ENCODE data around the gene KRTAP4-2.
"Not testable (repeated sequence)": the region's sequence is repeated elsewhere in the genome, so short reads cannot be mapped to it uniquely, and the experiment has no call there.

Gene KRTAP4-2

GRCh38 chr17:41177727-41178271 lies at the start of gene KRTAP4-2:
KRTAP4-2 (minus strand) TSS chr17:41178221; CDS start chr17:41178164, 57 bp downstream.
- Mint-ChIP-seq H3K9me3 (no peaks in the 10 kb centered on the region), H3K27me3 (ENCODE audit: low read depth) (peaks cover 6% of the 10 kb centered on the region), H3K27ac (no peak within 1 kb of the TSS), H3K36me3 (ENCODE audit: low read depth) (no peaks in the 10 kb centered on the region), H3K4me3 (no peak within 1 kb of the TSS), H3K4me1 (ENCODE audit: low read depth) (no peaks in the 10 kb centered on the region)

GRCh38 chr17:41226598-41227095 lies 48.6 kb upstream of the KRTAP4-2 start, which contains the start of gene KRTAP9-2:
KRTAP9-2 (plus strand) TSS chr17:41226648; CDS start chr17:41226655, 7 bp downstream.
- H3K9me3 Mint-ChIP-seq; H3K36me3 Mint-ChIP-seq (ENCODE audit: low read depth); H3K4me1 Mint-ChIP-seq (ENCODE audit: low read depth); H3K4me3 Mint-ChIP-seq; H3K27ac Mint-ChIP-seq: not testable (repeated sequence)
- peaks cover 16% of the 10 kb centered on the region for H3K27me3 Mint-ChIP-seq (ENCODE audit: low read depth)

GRCh38 chr17:41226051-41226450 lies 48.0 kb upstream of the KRTAP4-2 start:
- Mint-ChIP-seq H3K9me3 (no peaks in the 10 kb centered on the region), H3K27ac (no peak overlapping the region)

DNA sequence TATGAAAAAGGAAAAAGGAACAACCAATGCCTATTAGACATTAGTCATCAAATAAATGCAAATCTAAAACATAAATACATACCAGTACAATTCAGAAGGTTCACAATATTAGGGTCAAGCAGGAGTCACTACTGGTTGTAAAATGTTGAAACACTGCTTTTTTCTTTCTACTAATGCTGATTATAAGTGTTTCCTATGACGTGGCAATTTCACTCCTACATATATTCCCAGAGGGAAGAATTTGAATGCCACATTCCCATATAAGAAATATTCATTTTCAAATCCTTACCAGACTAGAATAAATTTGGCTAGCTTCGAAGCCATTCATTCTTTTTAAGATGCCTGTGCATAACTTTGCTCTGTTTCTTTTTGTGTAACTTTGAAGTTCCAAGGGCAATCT lies 45.8 kb upstream of the KRTAP4-2 start:
- Mint-ChIP-seq H3K9me3 (peaks cover 6% of the 10 kb centered on the region), H3K27me3 (ENCODE audit: low read depth) (peaks cover 13% of the 10 kb centered on the region), H3K4me1 (ENCODE audit: low read depth) (no peaks in the 10 kb centered on the region), H3K36me3 (ENCODE audit: low read depth) (no peaks in the 10 kb centered on the region), H3K27ac (no peak overlapping the region), H3K4me3 (no peak overlapping the region)

More at GRCh38 chr17:41226051-41226450, 48.0 kb upstream of the KRTAP4-2 start:
- H3K4me1 Mint-ChIP-seq (ENCODE audit: low read depth) = no peaks in the 10 kb centered on the region
- no peak overlapping the region for H3K4me3 Mint-ChIP-seq
- no peaks in the 10 kb centered on the region for H3K36me3 Mint-ChIP-seq (ENCODE audit: low read depth)
- H3K27me3 Mint-ChIP-seq (ENCODE audit: low read depth) = peaks cover 16% of the 10 kb centered on the region

- Mint-ChIP-seq H3K4me3 (no peak overlapping the region), H3K9me3 (peaks cover 6% of the 10 kb centered on the region), H3K4me1 (ENCODE audit: low read depth) (no peaks in the 10 kb centered on the region), H3K36me3 (ENCODE audit: low read depth) (no peaks in the 10 kb centered on the region), H3K27me3 (ENCODE audit: low read depth) (no peaks in the 10 kb centered on the region), H3K27ac (no peak overlapping the region)
These were observed 37.7 kb upstream of the KRTAP4-2 start for GRCh38 chr17:41215681-41216080.

DNA sequence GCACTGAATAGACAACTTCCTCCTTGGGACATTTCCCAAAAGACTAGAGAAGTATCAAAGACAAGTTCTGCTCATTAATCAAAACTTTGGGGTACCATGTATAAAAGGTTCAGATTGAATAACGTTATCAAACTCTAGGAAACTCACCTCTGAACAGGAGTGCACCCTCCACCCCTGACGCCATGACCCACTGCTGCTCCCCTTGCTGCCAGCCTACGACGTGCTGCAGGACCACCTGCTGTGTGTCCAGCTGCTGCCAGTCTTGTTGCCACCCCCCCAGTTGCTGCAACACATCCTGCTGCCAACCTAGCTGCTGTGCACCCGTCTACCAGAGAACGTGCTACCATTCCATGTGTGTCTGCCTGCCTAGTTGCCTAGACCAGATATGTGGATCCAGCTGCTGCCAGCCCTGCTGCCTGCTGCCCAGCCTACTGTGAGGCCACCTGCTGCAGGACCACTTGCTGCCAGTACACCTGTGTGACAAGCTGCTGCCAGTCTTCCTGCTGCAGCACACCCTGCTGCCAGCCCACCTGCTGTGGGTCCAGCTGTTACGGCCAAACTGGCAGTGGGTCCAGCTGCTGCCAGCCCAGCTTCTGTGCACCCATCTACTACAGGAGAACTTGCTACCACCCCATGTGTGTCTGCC lies 34.6 kb upstream of the KRTAP4-2 start:
- Mint-ChIP-seq H3K4me3 (no peak overlapping the region), H3K36me3 (ENCODE audit: low read depth) (no peaks in the 10 kb centered on the region), H3K9me3 (no peaks in the 10 kb centered on the region), H3K4me1 (ENCODE audit: low read depth) (no peaks in the 10 kb centered on the region), H3K27ac (no peak overlapping the region), H3K27me3 (ENCODE audit: low read depth) (peaks cover 14% of the 10 kb centered on the region)

DNA sequence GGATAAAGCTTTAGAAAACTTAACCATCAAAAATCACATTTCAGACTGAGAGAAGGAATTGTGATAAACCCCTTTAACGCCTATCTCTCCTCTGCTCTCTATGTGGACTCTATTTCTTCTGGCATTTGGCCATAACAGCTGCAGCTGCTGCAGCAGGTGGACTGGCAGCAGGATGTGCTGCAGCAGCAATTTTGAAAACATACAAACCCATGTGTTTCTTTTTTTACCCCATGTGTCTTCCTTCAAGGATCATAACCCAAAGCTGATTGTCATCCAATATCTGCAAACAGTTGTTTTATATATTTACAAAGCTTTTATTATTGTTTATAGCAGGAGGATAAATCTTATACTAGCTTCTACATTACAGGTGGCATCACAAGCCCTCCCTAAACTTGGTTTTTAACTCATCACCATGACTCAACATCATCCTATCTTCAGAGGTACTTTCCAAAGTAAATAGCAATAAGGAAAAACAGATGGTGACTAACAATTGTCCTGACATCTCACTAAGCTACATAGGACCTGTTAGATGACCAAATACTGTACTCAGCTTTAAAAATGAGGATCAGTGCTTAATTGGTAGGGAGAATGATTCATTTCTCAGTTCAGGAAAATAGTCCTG lies 33.9 kb upstream of the KRTAP4-2 start:
- H3K9me3 Mint-ChIP-seq = no peaks in the 10 kb centered on the region
- H3K4me1 Mint-ChIP-seq (ENCODE audit: low read depth) = no peaks in the 10 kb centered on the region
- H3K27ac Mint-ChIP-seq = no peak overlapping the region
- H3K4me3 Mint-ChIP-seq = no peak overlapping the region
- peaks cover 14% of the 10 kb centered on the region for H3K27me3 Mint-ChIP-seq (ENCODE audit: low read depth)
- H3K36me3 Mint-ChIP-seq (ENCODE audit: low read depth) = no peaks in the 10 kb centered on the region

GRCh38 chr17:41199421-41200078 lies 21.5 kb upstream of the KRTAP4-2 start:
- H3K9me3 Mint-ChIP-seq = no peaks in the 10 kb centered on the region
- no peaks in the 10 kb centered on the region for H3K4me1 Mint-ChIP-seq (ENCODE audit: low read depth)
- no peak overlapping the region for H3K4me3 Mint-ChIP-seq
- no peak overlapping the region for H3K27ac Mint-ChIP-seq
- no peaks in the 10 kb centered on the region for H3K36me3 Mint-ChIP-seq (ENCODE audit: low read depth)
- H3K27me3 Mint-ChIP-seq (ENCODE audit: low read depth) = no peaks in the 10 kb centered on the region

GRCh38 chr17:41196068-41196467 lies 18.0 kb upstream of the KRTAP4-2 start:
- H3K4me1 Mint-ChIP-seq (ENCODE audit: low read depth) = no peaks in the 10 kb centered on the region
- H3K27me3 Mint-ChIP-seq (ENCODE audit: low read depth) = no peaks in the 10 kb centered on the region
- no peak overlapping the region for H3K27ac Mint-ChIP-seq
- H3K36me3 Mint-ChIP-seq (ENCODE audit: low read depth) = no peaks in the 10 kb centered on the region
- no peaks in the 10 kb centered on the region for H3K9me3 Mint-ChIP-seq
- no peak overlapping the region for H3K4me3 Mint-ChIP-seq

DNA sequence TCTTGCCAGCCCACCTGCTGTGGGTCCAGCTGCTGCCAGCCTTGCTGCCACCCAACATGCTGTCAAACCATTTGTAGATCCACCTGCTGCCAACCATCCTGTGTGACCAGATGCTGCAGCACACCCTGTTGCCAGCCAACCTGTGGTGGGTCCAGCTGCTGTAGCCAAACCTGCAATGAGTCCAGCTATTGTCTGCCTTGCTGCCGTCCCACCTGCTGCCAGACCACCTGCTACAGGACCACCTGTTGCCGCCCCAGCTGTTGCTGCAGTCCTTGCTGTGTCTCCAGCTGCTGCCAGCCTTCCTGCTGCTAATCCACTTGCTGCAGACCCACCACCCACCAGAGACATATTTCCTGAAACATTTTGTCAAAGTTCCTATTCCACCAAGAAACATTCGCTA lies 12.3 kb upstream of the KRTAP4-2 start:
- Mint-ChIP-seq H3K9me3 (no peaks in the 10 kb centered on the region), H3K27me3 (ENCODE audit: low read depth) (no peaks in the 10 kb centered on the region), H3K4me1 (ENCODE audit: low read depth) (no peaks in the 10 kb centered on the region), H3K36me3 (ENCODE audit: low read depth) (no peaks in the 10 kb centered on the region), H3K4me3 (no peak overlapping the region), H3K27ac (no peak overlapping the region)

DNA sequence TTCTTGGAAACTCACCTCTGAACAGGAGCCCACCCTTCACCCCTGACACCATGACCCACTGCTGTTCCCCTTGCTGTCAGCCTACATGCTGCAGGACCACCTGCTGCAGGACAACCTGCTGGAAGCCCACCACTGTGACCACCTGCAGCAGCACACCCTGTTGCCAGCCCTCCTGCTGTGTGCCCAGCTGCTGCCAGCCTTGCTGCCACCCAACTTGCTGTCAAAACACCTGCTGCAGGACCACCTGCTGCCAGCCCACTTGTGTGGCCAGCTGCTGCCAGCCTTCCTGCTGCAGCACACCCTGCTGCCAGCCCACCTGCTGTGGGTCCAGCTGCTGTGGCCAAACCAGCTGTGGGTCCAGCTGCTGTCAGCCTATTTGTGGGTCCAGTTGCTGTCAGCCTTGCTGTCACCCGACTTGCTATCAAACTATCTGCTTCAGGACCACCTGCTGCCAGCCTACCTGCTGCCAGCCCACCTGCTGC lies 11.9 kb upstream of the KRTAP4-2 start, which contains the start of gene KRTAP9-1:
TSS of gene KRTAP9-1 (plus strand) at position 51 of the 482 bp plus-strand sequence. CDS start at position 51, 0 bp downstream.
- not testable (repeated sequence) for H3K4me1 Mint-ChIP-seq (ENCODE audit: low read depth); H3K36me3 Mint-ChIP-seq (ENCODE audit: low read depth); H3K4me3 Mint-ChIP-seq; H3K9me3 Mint-ChIP-seq; H3K27ac Mint-ChIP-seq; H3K27me3 Mint-ChIP-seq (ENCODE audit: low read depth)

GRCh38 chr17:41186872-41187271 lies 8.9 kb upstream of the KRTAP4-2 start:
- Mint-ChIP-seq H3K27me3 (ENCODE audit: low read depth) (no peaks in the 10 kb centered on the region), H3K27ac (no peak overlapping the region), H3K4me3 (no peak overlapping the region), H3K9me3 (no peaks in the 10 kb centered on the region), H3K36me3 (ENCODE audit: low read depth) (no peaks in the 10 kb centered on the region), H3K4me1 (ENCODE audit: low read depth) (no peaks in the 10 kb centered on the region)

GRCh38 chr17:41185001-41185400 lies 7.0 kb upstream of the KRTAP4-2 start:
- no peak overlapping the region for H3K27ac Mint-ChIP-seq
- no peaks in the 10 kb centered on the region for H3K9me3 Mint-ChIP-seq

DNA sequence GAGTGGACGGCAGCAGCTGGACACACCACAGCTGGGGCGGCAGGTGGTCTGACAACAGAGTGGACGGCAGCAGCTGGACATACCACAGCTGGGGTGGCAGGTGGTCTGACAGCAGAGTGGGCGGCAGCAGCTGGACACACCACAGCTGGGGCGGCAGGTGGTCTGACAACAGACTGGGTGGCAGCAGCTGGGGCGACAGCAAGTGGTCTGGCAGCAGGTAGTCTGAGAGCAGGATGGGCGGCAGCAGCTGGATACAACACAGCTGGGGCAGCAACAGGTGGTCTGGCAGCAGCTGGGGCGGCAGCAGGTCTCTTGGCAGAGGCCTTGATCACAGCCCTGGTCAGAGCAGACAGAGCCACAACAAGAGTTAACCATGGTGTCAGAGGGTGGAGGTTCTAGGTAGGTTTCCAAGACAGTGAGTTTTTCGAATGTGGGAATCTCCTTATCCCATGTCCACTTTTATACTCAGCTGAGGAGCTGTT lies 6.5 kb upstream of the KRTAP4-2 start, which contains the start of gene KRTAP4-1:
TSS of gene KRTAP4-1 (minus strand) at position 432 of the 482 bp plus-strand sequence. CDS start at position 375, 57 bp downstream.
- Mint-ChIP-seq H3K27ac (no peak within 1 kb of the TSS), H3K4me3 (no peak within 1 kb of the TSS), H3K9me3 (no peaks in the 10 kb centered on the region), H3K36me3 (ENCODE audit: low read depth) (no peaks in the 10 kb centered on the region), H3K27me3 (ENCODE audit: low read depth) (no peaks in the 10 kb centered on the region), H3K4me1 (ENCODE audit: low read depth) (no peaks in the 10 kb centered on the region)

More at GRCh38 chr17:41185001-41185400, 7.0 kb upstream of the KRTAP4-2 start:
- Mint-ChIP-seq H3K4me1 (ENCODE audit: low read depth) (no peaks in the 10 kb centered on the region), H3K36me3 (ENCODE audit: low read depth) (no peaks in the 10 kb centered on the region), H3K27me3 (ENCODE audit: low read depth) (no peaks in the 10 kb centered on the region), H3K4me3 (no peak overlapping the region)
